ENCODE results near the gene MPIG6B.

DNA sequence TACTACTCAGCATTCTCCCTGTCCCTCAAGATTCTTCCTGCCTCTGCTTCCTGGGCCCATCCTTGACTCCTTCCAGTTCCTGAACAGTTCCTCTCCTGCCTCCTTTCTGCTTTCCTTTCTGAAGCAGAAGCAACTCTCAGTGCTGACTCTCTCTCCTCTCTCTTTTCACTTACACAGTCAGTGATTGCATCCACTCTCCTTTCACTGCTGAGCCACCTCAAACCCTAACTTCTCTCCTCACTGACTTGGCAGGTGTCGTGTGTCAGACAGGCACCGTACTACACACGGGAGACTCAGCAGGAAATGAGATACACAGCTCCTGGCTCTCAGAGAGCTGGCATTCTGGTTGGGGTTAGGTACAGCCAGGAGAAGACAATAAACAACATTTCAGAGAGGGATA is 25.6 kb upstream of the MPIG6B start:
- TF ChIP-seq, protein P1, sequence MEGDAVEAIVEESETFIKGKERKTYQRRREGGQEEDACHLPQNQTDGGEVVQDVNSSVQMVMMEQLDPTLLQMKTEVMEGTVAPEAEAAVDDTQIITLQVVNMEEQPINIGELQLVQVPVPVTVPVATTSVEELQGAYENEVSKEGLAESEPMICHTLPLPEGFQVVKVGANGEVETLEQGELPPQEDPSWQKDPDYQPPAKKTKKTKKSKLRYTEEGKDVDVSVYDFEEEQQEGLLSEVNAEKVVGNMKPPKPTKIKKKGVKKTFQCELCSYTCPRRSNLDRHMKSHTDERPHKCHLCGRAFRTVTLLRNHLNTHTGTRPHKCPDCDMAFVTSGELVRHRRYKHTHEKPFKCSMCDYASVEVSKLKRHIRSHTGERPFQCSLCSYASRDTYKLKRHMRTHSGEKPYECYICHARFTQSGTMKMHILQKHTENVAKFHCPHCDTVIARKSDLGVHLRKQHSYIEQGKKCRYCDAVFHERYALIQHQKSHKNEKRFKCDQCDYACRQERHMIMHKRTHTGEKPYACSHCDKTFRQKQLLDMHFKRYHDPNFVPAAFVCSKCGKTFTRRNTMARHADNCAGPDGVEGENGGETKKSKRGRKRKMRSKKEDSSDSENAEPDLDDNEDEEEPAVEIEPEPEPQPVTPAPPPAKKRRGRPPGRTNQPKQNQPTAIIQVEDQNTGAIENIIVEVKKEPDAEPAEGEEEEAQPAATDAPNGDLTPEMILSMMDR (conservative IDR thresholded peaks at IDR 0.05; ENCODE audit: low read length): no peak
- no peak for TF ChIP-seq EZH2phosphoT487 (IDR thresholded peaks at IDR 0.05; ENCODE audit: borderline replicate concordance, low read depth, low read length)
